ENCODE results near the gene AKT2. TPM values are rescaled to one million over a fixed set of nuclear protein-coding genes. Genes with fewer than 3 reads are reported as not detected.

AKT2 gene
- total and polyA plus RNA-seq, 2 of the 8 experiments (the other 6 are each of a cell fraction or from before 2014, with no cell fraction given), result 151 to 183 TPM

- TF ChIP-seq CHD7 (IDR thresholded peaks at IDR 0.05; ENCODE audit: insufficient replicate concordance, low read length), result no peak
- TF ChIP-seq RXRA (IDR thresholded peaks at IDR 0.05; ENCODE audit: insufficient read depth, low read depth, low read length), result no peak
- TF ChIP-seq GTF2F1 (IDR thresholded peaks at IDR 0.05; ENCODE audit: borderline replicate concordance, low read depth, low read length), result no peak
- TF ChIP-seq POLR2A (IDR thresholded peaks at IDR 0.05; ENCODE audit: control extremely low read depth in 1 of 2, low read depth in 2 of 2, low read length in 2 of 2), result no peak; a peak in 1 of 3 replicates
- TF ChIP-seq FOSL1 (IDR thresholded peaks at IDR 0.05; ENCODE audit: insufficient read depth, low read depth, low read length), result no peak
- TF ChIP-seq TEAD4 (IDR thresholded peaks at IDR 0.05; ENCODE audit: low read depth, low read length), result no peak
- no peak for TF ChIP-seq E2F6 (IDR thresholded peaks at IDR 0.05)
- TF ChIP-seq YY1 (IDR thresholded peaks at IDR 0.05; ENCODE audit: low read depth, low read length), result 0 out of 2 replicates have a peak, but pooled peaks have one; percentile 18
- TF ChIP-seq MAFK (IDR thresholded peaks at IDR 0.05; ENCODE audit: low read depth, low read length), result no peak
- TF ChIP-seq CHD1 (IDR thresholded peaks at IDR 0.05; ENCODE audit: low read depth, low read length), result peak; percentile 90
These were observed at the start of gene AKT2 (continued) for GRCh38 chr19:40284501-40285352.

Measured in H1 (cell line).